HG03558 (cell line): ENCODE data around the gene RAD9A.

Experiments used
- ATAC-seq: cut with Tn5 transposase; IDR thresholded peaks from one replicate; pipeline ENCODE4 v1.9.1; 2021; ENCODE audit warnings: moderate number of reproducible peaks; ENCODE audit not compliant: unreplicated experiment; ENCODE audit errors: extremely low read depth

RAD9A gene

DNA sequence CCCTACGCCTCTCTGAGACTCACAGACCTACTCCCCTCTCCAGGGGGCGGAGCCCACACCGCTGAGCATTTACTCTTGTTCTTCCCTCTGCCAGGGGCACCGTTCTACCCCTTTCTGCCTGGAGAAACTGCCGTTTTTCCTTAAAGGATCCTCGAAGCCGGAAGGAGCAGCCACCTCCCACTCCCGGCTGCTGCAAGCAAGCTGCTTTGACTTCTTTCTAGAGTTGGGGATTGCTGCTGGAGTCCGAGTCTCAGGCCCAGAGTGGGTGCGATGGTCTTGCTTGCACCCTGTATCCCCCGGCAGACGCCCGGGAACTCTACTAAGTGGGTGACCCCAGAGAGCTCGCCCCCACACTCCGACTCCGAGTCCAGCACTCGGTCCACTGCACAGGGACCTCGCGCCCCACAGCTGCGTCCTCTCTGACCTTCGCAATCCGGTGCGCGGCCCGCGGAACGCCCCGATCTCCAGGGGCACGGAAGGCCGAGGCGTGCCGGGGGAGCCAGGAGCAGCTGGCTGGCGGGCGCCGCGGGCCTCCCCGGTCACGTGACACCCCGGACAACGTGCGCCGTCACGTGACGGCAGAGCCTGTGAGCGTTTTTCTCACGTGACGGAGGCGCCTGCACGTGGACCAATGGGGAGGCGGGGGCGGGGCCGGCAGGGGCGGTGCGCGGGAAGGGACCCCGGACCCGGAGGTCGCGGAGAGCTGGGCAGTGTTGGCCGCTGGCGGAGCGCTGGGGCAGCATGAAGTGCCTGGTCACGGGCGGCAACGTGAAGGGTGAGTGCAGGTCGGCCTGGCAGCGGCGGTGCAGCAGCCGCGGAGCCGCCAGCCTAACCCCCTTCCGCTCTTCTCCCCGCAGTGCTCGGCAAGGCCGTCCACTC, at the start of gene RAD9A:
Gene RAD9A, plus strand, starts transcription at position 683 of the 879 bp plus-strand sequence. Its CDS starts 59 bp downstream, at position 742.
- no peak for ATAC-seq

DNA sequence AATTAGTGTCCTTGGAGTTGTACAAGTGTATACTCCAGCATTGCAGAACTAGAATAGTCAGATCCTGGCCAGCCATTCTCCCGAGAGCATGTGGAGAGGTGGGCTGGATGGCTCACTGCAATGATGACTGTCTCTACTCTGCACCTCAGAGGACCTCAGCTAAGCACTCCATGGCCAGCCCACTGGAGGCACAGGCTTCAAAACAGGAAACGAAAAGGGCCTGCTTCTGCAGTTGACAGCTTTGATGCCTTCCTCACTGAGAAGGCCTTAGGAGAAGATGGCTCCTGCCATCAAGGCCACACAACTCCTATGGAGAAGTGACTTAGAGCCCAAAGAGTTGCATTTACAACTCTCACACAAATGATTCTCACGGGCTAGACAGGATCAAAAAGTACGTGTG, 47.5 kb upstream of the RAD9A start:
- ATAC-seq, result no peak

DNA sequence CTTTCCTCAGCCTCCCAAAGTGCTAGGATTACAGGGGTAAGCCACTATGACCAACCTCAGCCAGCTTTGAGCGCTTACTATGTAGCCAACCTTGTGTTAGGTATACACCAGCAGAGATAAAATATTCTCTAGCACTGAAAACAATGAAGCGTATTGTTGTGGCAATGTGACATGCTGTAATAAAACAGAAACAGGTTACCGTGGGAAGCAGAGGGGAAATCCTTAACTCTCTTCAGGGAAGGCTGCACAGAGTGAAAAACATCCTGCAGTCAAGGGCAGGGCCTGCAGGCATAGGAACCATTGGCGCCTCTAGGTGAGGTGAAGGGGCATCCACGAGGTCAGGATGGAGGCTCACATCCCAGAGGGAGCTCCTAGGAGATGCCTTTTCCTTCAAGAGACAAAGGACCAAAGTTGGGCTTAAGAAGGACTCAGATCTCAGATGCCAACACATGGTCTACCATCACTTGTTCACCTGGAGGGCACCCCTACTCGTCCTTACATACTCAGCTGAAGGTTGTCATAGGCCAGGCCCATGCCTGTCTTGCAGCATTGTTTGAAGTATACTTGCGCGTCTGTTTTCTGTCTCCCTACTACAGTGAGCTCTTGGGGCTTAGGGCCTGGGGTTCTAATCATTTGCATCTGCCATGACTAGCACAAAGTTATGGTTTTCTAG, 46.4 kb upstream of the RAD9A start:
- ATAC-seq, result no peak

DNA sequence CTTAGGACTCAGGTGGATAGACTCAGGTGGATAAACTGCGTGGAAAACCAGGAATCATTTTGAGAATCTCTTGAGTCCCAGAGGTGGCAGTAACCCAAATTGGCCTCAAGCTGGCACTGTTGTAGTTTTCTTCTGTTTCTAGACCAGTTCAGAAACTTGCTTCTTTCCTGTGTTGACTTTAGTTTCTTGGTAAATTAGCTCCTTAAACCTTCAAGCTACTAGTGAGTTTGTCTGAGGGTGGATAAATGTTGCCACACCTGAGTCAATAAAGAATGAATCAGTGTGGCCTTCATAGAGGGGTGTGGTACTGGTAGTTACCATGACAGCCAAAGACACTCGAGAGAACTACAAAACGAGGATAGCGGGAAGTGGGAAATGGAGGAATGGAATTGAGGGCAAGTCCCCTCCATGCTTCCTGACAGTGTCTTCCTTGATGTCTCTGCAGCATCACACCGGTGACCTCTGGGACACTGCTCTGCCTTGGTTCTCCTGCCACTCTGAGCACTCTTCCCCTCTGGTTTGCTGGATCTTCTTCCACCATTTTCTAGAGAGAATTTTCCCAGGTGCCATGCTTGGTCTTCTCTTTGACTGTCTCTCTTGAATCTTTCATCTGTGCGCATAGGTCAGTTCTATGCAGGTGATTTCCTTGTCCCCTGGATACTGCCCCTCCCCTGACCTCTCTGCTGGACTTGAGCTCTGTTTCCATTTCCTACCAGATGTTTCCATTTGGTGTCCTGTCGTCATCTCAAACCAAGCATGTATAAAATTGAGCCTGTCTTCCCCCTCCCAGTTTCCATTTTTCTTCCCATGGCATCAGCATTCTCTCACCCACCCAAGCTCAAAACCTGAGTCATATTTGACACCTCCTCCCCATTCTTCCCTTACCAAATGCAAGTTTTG, 45.6 kb upstream of the RAD9A start:
- ATAC-seq, result no peak

DNA sequence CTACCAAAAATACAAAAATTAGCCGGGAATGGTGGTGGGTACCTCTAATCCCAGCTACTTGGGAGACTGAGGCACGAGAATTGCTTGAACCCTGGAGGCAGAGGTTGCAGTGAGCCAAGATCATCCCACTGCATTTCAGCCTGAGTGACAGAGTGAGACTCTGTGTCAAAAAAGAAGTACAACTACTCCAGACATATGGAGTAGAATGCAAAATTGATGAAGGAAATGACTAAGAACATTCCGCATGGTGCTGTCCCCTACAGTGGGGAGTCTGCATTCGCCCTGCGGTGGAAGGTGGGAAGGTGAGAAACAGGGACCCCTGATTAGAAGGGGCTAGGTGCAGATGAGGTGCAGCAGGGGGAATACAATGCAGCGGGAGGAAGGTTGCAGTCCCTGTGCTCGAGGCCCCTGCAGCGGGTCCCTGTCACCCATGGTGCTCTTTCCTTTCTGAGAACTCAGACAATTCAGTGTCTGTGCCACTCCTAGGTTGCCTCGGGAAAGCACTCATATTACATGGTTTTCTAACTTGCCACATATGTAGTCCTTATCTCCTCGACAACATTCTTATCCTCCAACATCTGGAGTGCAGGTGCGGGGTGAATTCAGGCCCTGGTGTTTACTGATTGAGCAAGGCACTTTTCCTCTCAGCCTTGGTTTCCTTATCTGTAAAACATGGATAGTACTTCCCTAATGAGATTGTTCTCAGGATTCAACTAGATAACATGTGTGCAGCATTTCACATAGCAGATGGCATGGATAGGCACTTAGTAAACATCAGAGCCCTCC, 43.6 kb upstream of the RAD9A start:
- no peak for ATAC-seq

DNA sequence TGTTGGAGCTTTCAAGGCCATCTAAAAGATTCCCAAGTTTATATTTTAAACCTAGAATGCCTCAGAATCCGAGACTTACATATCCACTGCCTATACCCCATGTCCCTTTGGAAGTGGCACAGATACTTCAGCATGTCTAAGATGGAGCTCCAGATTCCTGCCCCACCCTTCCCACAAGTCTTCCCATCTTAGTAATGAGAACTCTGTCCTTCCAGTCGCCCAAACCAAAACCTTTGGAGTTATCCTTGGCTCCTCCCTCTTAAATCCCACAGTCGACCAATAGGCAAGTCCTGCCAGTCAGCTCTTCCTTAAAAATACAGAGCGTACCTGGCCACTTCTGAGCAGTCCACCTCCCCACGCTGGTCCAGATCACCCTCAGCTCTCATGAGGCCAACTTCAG, 42.8 kb upstream of the RAD9A start:
- ATAC-seq, result no peak

DNA sequence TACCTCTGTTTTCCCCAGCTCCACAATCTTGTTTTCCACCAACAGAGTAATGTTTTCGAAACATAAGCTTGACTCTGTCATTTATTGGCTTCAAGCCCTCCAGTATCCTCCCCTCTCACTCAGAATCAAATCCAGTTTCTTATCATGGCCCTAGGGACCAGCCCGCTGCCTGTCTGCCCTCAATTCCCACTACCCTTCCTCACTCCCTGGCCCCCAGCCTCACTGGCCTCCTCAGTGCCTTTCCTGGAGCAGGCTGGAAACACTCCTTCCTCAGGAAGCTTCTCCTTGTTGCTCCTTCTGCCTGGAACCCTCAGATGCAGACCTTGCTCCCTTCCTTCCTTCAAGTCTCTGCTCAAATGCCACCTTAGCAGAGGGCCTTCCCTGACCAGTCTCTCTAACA, 42.3 kb upstream of the RAD9A start:
- no peak for ATAC-seq

DNA sequence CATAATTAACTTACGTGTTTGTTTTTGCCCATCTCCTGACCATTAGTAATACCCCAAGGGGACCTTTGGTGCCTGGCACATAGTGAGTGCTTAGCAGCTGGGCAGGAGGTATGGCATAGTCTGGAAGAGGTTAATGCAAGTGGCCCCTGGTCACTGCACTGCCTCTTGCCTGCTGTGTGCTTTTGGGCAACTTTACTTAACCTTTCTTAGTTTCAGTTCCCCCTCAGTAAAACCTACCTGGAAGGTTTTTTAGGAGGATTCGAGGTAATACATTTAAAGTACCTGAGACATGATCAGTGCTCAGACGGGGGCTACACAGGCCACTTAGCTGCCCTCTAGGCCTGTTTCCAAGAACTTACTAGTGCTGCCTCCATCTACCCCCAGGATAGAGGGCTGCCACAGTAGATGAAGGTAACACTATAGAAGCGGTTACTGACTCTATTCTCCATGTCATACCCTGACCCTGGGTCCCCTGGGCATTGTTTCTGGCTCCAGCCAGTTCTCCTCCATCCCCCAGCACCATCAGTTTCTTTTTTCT, 41.8 kb upstream of the RAD9A start:
- ATAC-seq, result no peak

DNA sequence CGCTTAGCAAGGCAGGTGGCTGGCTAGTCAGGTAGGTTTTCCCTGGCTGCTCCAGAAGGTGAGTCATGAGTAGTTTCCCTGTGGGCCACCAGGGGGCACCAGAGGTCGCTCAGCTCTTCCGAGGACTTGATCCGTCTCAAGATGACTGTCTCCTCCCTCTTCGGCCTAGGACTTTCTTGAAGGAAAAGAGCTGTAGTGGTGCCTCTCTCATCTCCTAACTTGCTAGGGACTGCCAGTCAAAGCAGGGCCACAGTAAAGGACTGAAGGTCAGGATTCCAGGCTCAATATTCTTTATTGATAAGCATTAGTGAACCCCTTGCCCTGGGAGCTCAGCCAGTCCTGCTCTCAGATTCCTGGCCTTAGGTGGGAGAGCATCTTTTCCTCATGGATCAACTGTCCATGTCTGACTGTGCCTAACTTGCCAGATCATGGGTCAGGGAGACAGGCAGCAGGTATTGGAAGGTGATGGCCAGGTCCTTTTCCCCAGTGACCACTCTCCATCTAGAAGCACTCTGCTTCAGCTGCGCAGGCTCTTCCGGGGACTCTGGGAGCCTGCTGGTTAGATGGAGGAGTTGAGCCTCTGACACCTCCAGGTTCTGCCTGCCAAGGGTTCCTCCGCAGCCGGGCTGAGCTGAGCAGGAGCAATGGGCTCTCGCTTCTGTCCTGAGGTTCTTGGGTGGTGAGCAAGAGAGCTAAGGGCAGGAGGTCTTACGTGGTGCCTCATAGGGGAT, 40.3 kb upstream of the RAD9A start:
- ATAC-seq, result no peak

DNA sequence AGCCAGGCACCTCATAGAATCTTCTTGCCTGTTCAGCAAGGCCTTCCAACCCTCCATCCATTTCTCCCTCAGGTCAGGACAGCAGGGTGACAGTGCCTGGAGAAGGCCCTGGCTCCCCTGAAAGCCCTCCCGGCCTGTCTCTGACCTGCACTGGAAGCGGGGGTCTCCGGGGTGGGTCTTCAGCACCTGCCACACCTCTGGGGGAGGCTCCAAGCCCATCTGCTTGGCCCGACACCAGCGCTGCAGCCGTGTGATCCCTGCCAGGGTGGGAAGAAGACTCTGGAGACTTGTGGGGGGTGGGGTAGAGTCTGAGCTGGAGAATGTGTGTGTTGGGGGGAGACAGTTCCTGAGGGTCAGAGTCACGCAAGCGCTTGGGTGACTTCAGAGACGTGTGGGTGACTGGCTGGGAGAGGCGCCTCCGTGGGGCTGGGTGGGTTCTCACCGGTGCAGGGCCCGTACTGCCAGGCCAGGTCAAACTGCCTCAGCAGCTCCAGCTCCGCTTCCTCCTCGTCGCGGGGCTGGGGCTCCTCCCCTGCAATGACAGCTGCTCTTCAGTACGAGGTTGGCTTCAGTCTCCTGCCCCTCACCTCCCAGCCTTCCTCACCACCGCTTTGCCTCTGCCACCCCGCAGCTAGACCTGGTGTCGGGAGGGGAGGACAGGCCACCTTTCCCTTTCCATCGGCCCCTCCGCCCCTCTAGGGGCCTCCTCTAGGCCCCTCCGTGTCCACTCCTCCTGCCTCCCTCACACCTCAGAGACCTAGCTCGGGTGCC, 39.1 kb upstream of the RAD9A start:
- no peak for ATAC-seq

DNA sequence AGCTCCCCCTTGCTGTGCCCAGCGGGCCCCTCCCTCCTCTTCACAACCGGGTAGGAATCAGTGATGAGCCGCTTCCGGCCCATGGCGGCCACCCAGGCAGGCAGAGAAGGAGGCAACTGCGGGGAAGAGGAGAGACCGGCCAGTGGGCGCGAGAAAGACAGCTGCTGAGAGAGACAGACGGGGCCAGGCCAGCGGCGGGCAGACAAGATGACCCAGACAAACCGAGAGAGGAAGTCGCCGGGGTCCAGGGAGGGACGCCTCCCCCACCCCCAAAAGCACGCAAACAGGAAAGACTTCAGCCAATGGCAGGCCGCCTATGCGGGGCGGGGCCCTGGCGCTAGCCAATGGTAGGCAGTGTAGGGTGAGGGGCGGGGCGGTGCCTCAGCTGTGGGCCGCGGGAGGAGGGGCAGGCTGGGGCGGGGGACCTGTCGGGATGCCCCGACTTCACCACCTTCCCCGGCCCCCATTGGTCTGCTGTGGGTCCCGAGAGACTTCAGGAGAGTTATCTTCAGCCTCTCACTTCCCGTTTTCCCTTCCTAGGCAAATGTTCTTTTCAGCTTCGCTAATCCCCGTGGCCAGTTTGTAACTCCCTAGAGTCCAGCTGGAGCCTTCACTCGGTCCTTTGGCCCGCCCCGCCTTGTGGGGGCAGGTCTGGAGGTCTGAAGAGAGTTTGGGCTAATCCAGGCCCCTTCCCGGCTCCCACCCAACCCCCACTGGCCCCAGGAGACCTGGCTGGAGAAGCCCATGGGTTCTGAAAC, 38.3 kb upstream of the RAD9A start, which contains the start of gene POLD4:
Gene POLD4, minus strand, starts transcription at position 230 of the 758 bp plus-strand sequence. Its CDS starts 147 bp downstream, at position 83.
- peak; percentile 45 for ATAC-seq

DNA sequence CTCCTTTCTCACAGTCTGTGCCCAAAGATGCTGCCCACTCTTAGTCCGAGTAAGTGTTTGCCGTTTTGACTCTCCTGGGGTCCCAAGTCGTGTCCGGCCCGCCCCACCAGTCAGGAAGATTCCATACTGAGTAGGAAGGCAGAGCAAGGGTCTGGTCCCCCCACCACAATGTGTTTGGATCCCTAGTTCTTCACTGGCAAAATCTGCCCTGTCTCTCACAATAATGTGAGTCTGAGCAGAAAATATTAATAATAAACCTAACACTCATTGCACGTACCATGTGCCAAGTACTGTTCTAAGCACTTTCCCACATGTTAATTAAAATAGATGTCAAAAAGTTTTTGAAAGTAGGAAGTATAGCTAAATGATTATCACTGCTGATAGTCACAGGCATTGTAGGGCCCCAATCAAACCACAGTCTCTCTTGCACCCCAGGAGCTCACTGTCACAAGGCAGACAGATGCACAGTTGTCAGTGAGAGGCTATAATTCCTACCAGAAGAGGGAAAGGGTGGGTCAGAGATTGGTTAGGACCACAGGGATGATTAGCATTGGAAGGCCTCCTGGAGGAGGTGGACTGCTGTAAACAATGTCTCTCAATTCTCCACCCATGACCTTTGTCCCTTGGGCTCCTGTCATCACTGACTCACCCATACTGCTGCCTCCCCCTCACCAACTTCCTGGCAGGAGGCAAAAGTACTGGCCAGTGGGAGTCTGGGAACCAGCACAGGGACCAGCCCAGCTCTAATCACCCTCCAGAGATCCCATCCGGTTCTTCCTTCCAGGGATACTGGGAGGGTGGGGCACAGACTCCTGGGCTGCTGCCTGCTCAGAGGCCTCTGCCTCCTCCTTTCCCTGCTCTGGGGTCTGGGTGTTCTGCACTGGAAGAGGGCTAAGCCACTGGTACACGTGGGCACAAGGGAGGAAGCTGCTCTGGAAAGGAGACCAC, 37.4 kb upstream of the RAD9A start:
- ATAC-seq, result no peak

DNA sequence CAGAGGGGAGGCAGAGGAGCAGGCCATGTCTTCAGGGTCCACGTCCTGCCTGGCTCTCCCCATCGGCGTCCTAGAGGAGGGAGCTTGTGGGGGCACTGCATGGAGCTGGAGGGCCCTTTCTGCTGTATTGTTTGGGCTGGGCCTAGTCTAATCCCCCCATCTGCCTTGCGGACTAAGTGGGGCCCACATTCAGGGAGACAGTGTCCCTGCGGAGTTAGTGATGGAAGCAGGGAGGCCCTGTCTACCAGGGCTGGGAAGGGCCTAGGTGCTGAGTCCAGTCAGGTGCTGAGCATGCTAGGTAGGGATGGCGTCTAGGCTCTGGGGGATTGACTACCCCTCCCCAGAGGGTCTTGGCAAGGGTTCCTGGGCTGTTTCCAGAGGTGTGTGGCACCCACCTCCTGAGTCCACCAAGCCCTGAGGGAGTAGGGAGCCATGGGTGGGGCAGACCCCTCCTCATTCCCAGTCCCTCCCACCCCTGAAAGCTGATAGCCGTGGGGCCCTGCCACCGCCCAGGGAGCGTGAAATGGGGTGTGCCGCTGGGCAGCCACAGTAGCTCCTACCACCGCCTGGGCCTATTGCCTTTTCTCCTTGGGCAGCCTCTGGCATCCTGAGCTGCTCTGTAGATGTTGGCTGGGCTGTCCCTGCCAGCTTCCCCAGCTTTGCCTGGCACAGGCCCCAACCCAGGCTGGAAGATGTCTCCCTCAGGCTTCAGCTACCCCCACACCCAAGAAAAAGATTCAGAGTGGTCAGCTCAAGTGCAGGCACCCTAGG, 36.6 kb upstream of the RAD9A start:
- no peak for ATAC-seq

DNA sequence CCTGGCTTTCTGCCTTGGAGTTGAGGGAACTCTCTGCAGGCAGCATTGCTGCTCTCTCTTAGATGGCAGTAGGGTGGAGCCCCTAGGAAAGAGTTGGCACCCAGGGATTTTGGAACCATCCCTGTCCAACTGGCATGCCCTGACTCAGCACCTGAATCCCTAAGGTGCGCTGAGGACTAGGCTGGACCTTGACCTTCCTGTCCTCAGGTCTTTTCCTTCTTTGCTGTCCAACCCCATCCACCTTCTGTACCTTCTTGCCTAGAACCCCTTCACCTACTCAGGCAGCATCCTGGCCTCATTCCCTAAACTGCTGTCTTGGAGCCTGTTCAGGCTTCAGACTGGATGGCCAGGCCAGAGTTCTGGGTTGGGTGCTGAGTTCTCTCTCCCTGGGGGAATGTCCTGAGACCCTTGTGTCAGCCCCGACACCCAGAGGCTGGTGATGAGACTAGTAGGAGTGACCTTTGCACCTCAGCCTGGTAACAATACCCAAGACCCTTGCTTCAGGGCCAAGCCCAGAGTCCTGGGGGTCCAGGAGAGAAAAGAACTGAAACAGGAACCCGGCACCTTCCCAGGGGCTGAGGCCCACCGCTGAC, 35.9 kb upstream of the RAD9A start:
- ATAC-seq, result no peak

DNA sequence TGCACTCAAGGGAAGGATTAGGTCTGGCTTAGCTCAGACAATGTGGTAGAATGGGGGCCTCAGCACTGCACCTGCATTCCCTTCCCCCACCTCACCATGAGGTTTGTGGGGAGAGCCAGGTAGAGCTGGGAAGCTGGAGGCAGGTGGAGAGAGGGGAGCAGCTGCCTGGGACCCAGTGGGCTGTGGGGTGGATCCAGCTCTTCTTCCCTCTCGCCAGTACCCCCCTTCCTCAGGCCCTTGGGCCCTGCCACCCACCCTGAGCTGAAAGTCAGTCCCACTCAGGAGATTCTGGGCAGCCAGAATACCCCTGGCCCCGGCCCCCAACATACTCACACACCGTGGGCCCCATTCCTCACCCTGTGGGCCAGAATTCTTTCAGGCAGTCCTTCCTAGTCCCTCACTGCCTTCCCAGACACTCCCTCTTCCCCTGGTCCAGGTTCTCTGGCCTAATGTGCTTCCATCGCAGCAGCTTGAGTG, 35.4 kb upstream of the RAD9A start:
- ATAC-seq, result no peak
